Measurements from ENCODE around the gene RNF19B. TPM values are rescaled to one million over a fixed set of nuclear protein-coding genes. Genes with fewer than 3 reads are reported as not detected.
"Not testable (repeated sequence)": the region's sequence is repeated elsewhere in the genome, so short reads cannot be mapped to it uniquely, and the experiment has no call there.

Gene RNF19B
- total RNA-seq, 1 donor from 2014 or later, result 14.2 TPM

GRCh38 chr1:32998064-32998463 is 33.5 kb upstream of the RNF19B start:
- Histone ChIP-seq H2AFZ (replicated peaks) (no peak overlapping the region), H3F3A (ENCODE audit: low read depth) (peaks cover 3% of the 10 kb centered on the region), H4K20me1 (ENCODE audit: low read depth) (no peaks in the 10 kb centered on the region), H3K4me1 (no peaks in the 10 kb centered on the region), H3K4me2 (no peak overlapping the region), H3K79me2 (ENCODE audit: low read depth) (no peaks in the 10 kb centered on the region), H3K27ac (no peak overlapping the region), H3K36me3 (no peaks in the 10 kb centered on the region), H3K9me3 (ENCODE audit: low read depth) (no peaks in the 10 kb centered on the region), H3K4me3 (no peak overlapping the region), H3K27me3 (no peaks in the 10 kb centered on the region), H3K9ac (no peak overlapping the region)
- Mint-ChIP-seq H3K27ac (no peak overlapping the region), H3K9me3 (no peaks in the 10 kb centered on the region), H3K4me3 (no peak overlapping the region), H3K27me3 (ENCODE audit: insufficient read depth, low read depth) (peaks cover 4% of the 10 kb centered on the region), H3K36me3 (peaks cover 2% of the 10 kb centered on the region), H3K4me1 (peaks cover 33% of the 10 kb centered on the region)
- no peak for DNase-seq (ENCODE audit: low spot score)
- TF ChIP-seq EZH2phosphoT487 (IDR thresholded peaks at IDR 0.05), result no peak
- TF ChIP-seq CTCF (IDR thresholded peaks at IDR 0.05), result no peak
- TF ChIP-seq EZH2 (IDR thresholded peaks at IDR 0.05), result no peak

GRCh38 chr1:32997381-32997891 is 32.8 kb upstream of the RNF19B start:
- peaks cover 6% of the 10 kb centered on the region for H3F3A ChIP-seq (ENCODE audit: low read depth)
- no peaks in the 10 kb centered on the region for H3K79me2 ChIP-seq (ENCODE audit: low read depth)
- H3K27me3 Mint-ChIP-seq (ENCODE audit: insufficient read depth, low read depth), result peaks cover 4% of the 10 kb centered on the region
- H3K9me3 Mint-ChIP-seq, result no peaks in the 10 kb centered on the region
- H3K4me1 ChIP-seq, result peaks cover 5% of the 10 kb centered on the region
- H3K9me3 ChIP-seq (ENCODE audit: low read depth), result no peaks in the 10 kb centered on the region
- H3K27ac ChIP-seq, result no peak overlapping the region
- H3K27me3 ChIP-seq, result no peaks in the 10 kb centered on the region
- no peak overlapping the region for H3K4me2 ChIP-seq
- no peaks in the 10 kb centered on the region for H4K20me1 ChIP-seq (ENCODE audit: low read depth)
- no peak overlapping the region for H3K27ac Mint-ChIP-seq
- H3K36me3 ChIP-seq, result no peaks in the 10 kb centered on the region
- no peak overlapping the region for H3K4me3 ChIP-seq
- peaks cover 2% of the 10 kb centered on the region for H3K36me3 Mint-ChIP-seq
- DNase-seq (ENCODE audit: low spot score), result no peak
- no peak overlapping the region for H3K4me3 Mint-ChIP-seq
- no peak for TF ChIP-seq EZH2phosphoT487 (IDR thresholded peaks at IDR 0.05)
- no peak for TF ChIP-seq EZH2 (IDR thresholded peaks at IDR 0.05)
- TF ChIP-seq CTCF (IDR thresholded peaks at IDR 0.05), result no peak
- H3K9ac ChIP-seq, result no peak overlapping the region
- H2AFZ ChIP-seq (replicated peaks), result no peak overlapping the region
- peaks cover 33% of the 10 kb centered on the region for H3K4me1 Mint-ChIP-seq

GRCh38 chr1:32993324-32993636 is 28.7 kb upstream of the RNF19B start:
- H3F3A ChIP-seq (ENCODE audit: low read depth), result peaks cover 15% of the 10 kb centered on the region
- not testable (repeated sequence) for H3K36me3 ChIP-seq; H3K9me3 Mint-ChIP-seq; H3K27me3 ChIP-seq; H3K4me2 ChIP-seq; H3K27me3 Mint-ChIP-seq (ENCODE audit: insufficient read depth, low read depth); H2AFZ ChIP-seq (replicated peaks); H3K27ac ChIP-seq; H3K27ac Mint-ChIP-seq; DNase-seq (ENCODE audit: low spot score); H4K20me1 ChIP-seq (ENCODE audit: low read depth); H3K9me3 ChIP-seq (ENCODE audit: low read depth); H3K4me3 ChIP-seq; H3K79me2 ChIP-seq (ENCODE audit: low read depth); H3K4me3 Mint-ChIP-seq; H3K9ac ChIP-seq; H3K36me3 Mint-ChIP-seq
- H3K4me1 ChIP-seq, result peaks cover 13% of the 10 kb centered on the region
- H3K4me1 Mint-ChIP-seq, result peaks cover 30% of the 10 kb centered on the region

GRCh38 chr1:32992489-32993323 is 28.1 kb upstream of the RNF19B start:
- Mint-ChIP-seq H3K27me3 (ENCODE audit: insufficient read depth, low read depth) (no peaks in the 10 kb centered on the region), H3K27ac (peak overlapping the region; percentile 62), H3K36me3 (no peaks in the 10 kb centered on the region), H3K9me3 (no peaks in the 10 kb centered on the region), H3K4me1 (peaks cover 26% of the 10 kb centered on the region), H3K4me3 (peak overlapping the region; percentile 67)
- no peaks in the 10 kb centered on the region for H3K27me3 ChIP-seq
- peak overlapping the region; percentile 21 for H2AFZ ChIP-seq (replicated peaks)
- H3K4me1 ChIP-seq, result peaks cover 13% of the 10 kb centered on the region
- TF ChIP-seq EZH2phosphoT487 (IDR thresholded peaks at IDR 0.05) (no peak), CTCF (IDR thresholded peaks at IDR 0.05) (no peak), EZH2 (IDR thresholded peaks at IDR 0.05) (no peak)
- DNase-seq (ENCODE audit: low spot score), result peak; percentile 72
- peak overlapping the region; percentile 39 for H3K4me2 ChIP-seq
- H3K9me3 ChIP-seq (ENCODE audit: low read depth), result no peaks in the 10 kb centered on the region
- H3F3A ChIP-seq (ENCODE audit: low read depth), result peaks cover 15% of the 10 kb centered on the region
- H3K9ac ChIP-seq, result no peak overlapping the region
- H3K79me2 ChIP-seq (ENCODE audit: low read depth), result no peaks in the 10 kb centered on the region
- H3K4me3 ChIP-seq, result no peak overlapping the region
- H3K27ac ChIP-seq, result no peak overlapping the region
- H3K36me3 ChIP-seq, result no peaks in the 10 kb centered on the region
- H4K20me1 ChIP-seq (ENCODE audit: low read depth), result no peaks in the 10 kb centered on the region
